GM19395 (cell line): ENCODE data around the gene SVOPL.
"Not testable (repeated sequence)": the region's sequence is repeated elsewhere in the genome, so short reads cannot be mapped to it uniquely, and the experiment has no call there.

Experiments used
- ATAC-seq: cut with Tn5 transposase; IDR thresholded peaks from one replicate; pipeline ENCODE4 v1.9.1; 2021; ENCODE audit warnings: mild to moderate bottlenecking, moderate library complexity; ENCODE audit not compliant: unreplicated experiment

SVOPL gene

DNA sequence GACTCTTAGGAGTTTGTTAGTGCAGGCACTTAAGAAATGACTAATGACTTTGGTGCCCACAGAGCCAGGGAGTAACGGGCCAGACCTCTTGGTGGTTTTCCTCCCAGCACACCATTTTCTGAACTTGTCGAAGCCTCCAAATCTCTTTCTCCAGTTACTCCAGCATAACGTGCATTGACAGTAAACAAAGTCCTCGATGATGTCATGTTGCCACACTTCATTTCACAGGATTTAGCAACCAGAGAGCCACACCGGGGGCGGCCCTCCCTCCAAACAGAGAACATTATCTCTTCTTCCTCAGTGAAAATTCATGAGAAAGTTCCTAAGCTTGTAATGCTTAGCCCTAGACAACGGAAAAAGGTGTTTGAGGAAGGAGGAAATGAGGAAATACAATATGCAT, 4.0 kb upstream of the SVOPL start:
- ATAC-seq: no peak

DNA sequence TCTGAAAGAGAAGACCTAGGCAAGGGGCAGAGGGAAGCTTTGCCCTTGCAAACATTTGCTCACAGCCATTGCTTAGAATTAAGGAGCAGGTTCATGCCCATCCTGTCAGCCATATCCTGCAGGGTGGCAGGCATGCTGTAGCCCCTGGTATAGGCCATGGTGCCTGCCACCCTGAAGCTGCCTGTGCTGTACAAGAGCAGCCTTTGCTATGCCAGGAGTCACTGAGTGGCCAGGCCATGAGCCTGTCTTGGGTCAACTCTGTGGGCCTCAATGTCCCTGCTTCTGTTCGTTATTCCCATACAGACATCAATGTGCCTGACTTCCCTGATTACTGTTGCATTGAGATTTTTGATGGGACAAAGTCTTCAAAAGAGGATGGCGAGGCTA, 368 bp upstream of the SVOPL start:
- ATAC-seq: no peak

DNA sequence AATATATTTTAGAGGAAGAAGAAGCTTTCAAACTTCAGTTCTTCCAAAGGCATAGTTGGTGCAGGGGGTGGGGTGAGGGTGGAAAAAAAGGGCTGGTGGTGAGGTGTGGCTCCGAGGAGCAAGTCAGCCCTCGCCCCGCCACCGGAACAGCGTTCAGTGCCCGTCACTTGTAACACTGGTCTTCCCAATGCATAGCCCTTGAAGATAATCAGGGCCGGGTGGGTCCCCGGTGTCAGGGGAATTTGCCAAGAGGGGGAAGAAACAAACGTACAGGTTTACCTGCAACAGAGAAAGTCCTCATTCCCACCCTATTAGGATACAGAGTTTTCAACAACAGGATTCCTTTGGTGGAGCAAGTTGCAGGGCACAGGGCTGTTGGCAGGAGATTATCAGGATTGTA, 1.5 kb downstream of the SVOPL start:
- no peak for ATAC-seq

DNA sequence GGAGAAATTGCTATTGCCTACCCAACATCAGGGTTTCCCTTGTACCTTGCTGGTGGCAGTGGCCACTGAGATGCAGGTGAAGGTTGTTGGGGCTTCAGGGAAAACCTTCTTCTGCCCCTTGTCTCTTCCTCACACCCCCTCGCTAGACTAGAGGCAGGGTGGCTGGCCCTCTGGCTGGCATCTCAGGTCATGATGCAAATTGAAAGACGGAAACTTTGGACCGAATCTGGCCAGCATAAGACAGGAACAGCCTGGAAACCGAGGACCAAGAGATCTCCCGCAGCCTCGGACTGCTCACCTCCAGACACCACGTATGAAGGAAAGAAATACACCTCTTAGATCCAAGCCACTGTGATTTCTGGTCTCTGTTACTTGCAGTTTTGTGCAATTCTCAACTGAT, 2.9 kb downstream of the SVOPL start:
- ATAC-seq: no peak

DNA sequence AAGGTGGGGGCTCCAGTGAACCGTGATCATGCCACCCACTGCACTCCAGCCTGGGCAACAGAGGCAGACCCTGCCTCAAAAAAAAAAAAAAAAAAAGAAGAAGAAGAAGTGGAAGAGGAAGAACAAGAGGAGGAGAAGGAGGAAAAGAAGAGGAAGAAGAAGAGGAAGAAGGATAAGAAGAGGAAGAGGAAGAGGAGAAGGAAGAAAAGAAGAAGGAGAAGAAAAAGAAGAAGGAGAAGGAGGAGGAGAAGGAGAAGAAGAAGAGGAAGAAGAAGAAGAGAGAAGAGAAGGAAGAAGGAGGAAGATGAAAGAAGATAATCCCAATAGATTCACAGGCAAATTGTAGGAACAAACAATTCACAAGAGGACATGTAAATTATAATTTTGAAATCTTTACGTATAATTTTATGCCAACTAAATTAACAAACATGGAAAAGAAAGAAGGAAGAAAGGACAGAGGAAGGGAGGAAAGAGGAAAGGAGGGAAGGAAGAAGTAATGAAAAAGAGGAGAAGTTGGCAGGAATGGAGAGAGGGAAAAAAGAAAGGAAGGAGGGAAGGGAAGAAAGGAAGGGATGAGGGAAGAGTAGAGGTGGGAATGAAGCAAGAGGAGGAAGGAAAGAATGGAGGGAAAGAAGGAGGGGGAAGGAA, 3.5 kb downstream of the SVOPL start:
- no peak for ATAC-seq

DNA sequence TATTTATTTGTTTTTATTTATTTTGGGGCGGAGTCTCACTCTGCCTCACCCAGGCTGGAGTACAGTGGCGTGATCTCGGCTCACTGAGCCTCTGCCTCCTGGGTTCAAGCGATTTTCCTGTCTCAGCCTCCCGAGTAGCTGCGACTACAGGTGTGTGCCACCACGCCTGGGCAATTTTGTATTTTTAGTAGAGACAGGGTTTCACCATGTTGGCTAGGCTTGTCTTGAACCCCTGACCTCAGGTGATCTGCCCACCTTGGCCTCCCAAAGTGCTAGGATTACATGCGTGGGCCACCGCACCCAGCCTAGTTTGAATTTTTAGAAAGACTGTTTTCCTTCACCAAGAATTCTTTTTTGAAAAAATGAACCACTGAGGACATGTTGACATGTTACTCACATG, 5.4 kb downstream of the SVOPL start:
- ATAC-seq: not testable (repeated sequence)

DNA sequence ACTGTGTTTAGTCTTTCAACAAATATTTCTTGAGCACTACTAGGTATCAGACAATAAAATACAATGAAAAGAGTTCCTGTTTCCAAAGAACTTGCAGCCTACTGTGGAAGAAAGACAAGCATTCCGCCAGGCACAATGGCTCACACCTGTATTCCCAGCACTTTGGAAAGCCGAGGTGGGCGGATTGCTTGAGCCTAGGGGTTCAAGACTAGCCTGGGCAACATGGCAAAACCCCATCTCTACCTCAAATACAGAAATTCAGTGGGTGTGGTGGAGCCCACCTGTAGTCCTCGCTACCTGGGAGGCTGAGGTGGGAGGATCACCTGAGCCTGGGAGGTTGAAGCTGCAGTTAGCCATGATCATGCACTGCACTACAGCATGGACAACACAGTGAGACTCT, 6.1 kb downstream of the SVOPL start:
- ATAC-seq: no peak

DNA sequence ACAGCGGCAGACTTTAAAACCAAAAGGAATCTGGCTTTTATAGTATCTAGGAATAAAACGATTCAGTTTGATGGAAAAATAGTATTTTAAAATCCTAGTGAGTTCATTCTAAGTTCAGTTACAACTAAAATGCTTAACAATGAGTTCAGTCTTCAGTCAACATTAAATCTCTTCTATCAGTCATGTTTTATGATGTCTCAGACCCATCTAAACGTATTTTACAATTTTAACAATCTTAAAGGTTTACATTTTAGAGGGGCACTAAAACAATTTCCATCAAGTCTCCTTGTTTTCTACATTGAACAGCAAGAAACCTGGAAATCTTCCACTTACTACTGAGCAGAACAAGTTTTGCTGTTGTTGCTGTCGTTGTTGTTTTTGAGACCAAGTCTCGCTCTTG, 10.0 kb downstream of the SVOPL start:
- no peak for ATAC-seq

DNA sequence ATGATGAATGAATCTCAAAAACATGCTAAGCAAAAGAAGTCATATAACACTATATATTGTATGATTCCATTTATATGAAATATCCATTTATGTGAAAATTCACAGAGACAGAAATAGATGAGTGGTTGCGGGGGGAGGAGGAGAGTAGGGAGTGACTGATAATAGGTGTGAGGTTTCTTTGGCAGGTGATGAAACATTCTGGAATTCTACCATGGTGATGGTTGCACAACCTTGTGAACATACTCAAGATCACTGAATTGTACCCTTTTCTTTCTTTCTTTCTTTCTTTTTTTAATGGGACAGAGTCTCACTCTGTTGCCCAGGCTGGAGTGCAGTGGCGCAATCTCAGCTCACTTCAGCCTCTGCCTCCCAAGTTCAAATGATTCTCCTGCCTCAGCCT, 10.7 kb downstream of the SVOPL start:
- no peak for ATAC-seq

DNA sequence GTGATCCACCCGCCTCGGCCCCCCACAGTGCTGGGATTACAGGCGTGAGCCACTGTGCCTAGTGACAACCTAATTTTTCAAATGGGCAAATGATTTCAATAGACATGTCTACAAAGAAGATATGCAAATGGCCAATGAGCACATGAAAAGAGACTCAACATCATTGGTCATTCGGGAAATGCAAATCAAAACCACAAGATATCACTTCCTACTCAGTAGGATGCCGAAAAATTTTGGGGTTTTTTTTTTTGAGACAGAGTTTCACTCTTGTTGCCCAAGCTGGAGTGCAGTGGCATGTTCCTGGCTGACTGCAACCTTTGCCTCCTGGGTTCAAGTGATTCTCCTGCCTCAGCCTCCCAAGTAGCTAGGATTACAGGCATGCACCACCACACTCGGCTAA, 13.1 kb downstream of the SVOPL start:
- ATAC-seq: not testable (repeated sequence)

DNA sequence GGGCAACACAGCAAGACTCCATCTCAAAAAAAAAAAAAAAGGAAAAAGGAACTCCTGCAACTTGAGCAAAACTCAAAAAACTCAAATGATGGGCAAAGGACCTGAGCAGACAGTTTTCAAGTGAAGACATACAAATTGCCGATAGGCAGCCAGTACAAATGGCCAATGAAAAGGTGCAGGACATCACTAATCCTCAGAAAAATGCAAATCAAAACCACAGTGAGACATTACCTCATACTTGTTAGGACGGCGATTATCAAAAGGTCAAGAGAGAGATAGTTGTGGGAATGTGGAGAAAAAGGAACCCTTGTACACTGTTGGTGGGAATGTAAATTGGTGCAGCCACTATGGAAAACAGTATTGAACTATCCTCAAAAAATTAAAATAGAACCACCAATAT, 16.8 kb downstream of the SVOPL start:
- ATAC-seq: no peak

DNA sequence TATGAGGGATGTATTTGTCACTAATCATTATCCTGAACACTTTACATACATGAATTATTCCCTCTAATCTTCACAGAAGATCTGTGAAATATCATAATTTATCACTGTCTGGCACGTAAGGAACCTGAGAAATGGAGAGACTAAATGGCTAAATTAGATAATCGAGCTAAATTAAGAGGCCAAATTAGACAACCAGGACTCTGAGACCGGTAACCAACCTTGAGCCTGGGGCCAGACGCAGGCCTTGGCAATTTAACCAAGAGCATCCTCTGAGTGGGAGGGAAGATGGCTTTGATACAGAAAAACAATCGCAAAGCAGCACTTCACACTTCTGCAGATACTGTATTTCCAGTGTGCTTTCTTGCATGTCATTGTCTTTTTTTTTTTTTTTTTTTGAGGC, 21.4 kb downstream of the SVOPL start:
- ATAC-seq: no peak

DNA sequence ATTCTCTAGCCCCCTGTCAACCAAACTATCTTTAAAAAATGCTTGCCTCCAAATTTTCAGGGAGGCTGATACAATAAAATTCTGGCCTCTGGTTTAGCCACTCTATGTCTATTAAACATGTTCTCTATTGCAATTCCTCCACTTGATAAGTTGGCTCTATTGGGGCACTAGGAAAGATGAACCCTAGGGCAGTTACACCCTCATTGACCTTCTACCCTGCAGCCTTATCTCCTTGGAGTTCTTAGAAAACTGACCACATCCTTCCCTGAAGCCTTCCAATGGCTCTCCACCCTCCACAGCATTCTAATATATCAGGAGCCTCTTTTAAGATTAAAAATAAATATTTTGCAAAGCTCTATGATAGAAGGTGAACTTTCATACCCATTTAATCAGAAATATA, 30.6 kb downstream of the SVOPL start:
- ATAC-seq: no peak

DNA sequence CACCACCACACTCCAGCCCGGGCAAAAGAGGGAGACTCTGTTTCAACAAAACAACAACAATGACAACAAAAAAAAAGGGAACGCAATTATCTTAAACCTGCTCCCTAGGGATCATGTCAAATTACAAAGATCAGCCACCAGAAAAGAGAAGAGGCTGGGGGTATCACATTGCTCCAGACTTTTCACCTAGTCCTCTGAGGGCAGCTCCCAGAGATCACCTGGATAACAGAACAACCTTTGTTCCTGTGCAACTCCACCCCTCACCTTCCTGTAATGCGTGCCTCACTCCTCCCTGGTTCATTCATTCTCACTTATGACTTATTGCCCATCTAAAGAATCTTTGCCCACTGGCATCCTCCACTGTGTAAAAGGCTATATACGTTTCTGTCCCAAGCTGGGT, 31.8 kb downstream of the SVOPL start:
- no peak for ATAC-seq

DNA sequence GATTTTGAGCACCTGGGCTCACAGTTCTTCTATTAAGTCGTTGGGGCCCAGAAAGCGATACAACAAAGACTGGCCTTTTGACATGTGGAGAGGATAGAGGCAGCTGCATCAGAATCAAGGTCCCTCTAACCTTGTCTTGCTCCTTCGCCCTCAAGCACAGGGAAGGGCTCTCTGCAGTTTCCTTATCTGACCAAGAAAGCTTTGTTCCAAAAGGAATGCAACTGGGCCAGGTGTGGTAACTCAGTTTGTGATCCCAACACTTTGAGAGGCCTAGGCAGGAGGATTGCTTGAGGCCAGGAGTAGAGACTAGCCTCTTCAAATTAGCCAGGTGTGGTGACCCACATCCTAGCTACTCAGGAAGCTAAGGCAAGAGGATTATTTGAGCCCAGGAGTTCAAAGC, 32.2 kb downstream of the SVOPL start:
- ATAC-seq: no peak

DNA sequence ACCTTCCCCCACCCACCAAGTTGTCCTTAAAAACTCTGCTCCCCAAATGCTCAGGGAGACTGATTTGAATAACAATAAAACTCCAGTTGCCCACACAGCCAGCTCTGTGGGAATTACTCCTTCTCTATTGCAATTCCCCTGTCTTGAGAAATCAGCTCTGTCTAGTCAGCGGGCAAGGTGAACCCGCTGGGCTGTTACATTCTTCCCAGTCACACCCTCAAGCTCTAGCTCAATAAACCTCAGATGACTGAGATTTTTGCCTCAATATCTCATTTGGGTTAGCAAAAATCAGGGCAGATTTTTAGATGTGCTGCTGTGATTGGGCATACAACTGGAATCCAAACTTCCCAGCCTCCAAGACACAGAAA, 32.9 kb downstream of the SVOPL start:
- no peak for ATAC-seq

DNA sequence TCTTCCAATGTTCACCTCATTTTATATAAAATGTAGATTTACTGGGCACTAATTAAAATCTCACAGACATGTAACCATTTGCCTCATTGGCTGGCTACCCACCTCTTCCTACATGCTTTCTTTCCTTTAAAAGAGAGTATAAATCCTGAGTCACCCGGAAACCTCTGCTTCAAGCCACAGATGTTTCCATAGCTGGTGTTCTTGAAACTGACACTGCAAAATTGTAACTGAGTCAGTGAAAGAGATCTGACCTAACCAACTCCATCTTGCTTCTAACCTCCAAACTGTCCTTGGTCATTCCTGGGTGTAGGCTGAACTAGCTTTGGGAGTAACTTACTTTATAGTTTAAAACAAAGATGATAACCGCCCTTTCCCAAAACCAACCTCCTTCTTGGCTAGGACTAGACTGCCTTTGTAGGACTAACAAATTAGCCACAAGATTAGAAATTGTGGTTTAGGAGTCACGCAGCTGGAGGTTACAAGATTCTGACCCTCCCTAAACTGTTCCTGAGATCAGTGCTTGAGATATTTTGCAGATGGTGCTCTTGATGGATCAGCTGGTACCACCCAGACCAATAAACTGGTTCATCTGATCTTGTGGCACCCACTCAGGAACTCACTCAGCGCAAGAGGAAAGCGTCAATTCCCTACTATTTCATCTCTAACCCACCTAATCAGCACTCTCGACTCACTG, 33.5 kb downstream of the SVOPL start:
- no peak for ATAC-seq

DNA sequence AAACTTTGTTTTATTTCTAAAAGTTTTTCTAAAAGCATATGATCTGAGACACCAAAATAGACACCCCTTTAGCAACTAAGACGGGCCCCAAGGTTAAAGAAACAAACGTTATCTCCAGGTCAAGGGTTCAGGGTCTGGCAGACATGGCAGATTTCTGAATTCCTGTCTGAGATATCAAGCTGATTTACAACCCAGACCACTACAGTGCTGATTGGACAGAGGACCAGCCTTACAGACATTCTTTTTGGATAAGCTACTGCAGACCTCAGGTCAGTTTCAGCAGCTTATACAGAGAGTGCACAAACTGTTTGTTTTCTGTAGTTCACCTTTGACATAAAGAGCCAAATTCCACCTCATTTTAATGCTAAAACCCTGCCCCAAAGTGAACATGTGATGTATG, 34.8 kb downstream of the SVOPL start:
- no peak for ATAC-seq

DNA sequence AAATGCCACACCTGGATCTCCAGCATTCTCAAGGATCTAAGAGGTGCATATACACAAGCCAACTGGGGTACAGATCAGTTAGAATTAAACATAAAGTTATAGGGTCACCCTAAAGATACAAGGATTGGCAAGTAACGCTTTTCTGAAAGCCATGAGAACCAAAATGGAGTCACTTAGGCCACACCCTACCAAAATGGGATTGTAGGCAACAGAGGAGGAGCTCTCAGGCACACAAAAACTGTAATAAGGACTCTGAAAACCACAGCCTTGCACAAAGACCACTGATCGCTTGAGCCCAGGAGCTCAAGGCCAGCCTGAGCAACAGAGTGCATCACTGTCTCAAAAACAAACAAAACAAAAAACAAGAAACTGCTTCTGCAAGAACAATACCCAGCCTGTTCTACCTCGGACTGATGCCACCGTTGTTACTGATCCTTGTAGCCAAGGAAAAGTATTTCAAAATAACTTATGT, 35.5 kb downstream of the SVOPL start:
- ATAC-seq: no peak

DNA sequence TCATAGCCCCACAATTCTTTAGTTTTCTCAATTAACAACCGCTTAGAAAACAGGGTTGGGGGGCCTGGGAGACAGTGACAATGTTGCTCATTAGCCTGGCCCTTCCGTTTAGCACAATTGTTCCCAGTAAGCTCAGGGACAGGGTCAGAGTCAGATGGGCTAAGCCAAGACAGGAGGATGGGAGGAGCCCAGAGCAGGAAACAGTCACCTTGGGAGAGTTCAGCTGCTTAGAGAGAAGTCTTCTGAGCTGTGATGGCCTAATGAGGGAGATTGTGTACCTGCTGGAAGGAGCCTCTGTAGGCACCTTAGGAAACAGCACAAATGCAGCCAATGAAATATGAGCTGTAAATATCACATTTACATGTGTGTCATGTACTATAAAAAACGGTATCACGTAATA, 35.9 kb downstream of the SVOPL start:
- no peak for ATAC-seq

DNA sequence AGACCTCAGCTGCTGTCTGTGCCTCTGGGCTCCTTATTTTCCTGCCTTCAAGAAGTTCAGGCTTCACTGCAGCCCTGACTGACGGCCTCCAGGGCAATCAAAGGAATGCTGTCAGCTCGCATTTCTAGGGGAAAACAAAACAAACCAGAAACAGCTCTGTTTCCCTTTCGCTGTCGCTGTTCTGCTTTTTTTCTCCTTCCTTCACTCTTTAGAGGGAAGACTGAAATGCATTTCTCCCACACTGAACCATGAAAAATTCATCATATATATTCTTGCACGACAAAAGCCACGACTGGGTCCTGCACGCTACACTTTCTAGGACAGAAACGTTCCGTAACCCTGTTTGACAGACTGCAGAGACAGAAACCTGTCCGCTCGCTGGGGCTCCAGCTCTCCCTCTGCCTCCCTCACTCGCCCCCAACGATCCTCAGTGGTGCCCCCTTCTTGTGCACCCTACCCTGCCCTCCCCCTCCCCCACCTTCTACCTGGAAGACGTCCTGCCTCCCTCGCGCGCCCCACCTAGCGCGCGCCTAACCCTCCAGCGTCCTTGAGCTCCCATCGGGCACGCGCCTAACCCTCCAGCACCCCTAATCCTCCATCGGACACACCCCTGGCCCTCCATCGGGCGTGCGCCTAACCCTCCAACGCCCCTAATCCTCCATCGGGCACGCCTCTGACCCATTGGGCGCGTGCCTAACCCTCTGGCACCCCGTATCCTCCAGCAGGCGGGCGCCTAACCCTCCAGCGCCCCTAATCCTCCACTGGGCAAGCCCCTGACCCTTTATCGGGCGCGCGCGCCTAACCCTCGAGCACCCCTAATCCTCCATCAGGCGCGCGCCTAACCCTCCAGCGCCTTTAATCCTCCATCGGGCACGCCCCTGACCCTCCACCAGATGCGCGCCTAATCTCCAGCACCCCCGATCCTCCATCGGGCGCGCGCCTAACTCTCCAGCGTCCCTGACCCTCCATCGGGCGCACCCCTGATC, 37.1 kb downstream of the SVOPL start:
- no peak for ATAC-seq

DNA sequence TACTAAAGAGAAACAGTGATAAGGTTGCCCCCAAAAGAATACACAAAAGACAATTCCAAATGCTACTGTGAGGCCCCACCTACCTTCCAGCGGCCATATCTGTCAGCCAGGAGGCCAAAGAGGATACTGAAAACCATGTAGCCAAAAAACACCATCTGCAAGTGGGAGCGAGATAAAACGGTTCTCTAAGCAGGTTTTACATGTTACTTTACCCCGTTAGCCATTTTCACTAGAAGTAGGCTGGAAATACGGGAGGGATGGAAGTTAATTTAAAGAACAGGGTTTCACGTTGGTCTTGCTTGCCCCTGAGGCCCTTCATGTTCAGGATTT, 38.2 kb downstream of the SVOPL start:
- no peak for ATAC-seq
